Fibroblast of skin of left quadriceps (primary cell): ENCODE results near the gene KLF6.

Experiments used
- DNase-seq, 2 experiments: peaks; one replicate each; pipeline ENCODE4 v3.0.0-alpha.2; 2013; ENCODE audit warnings: low read depth in 2 of 2

KLF6 gene

GRCh38 chr10:3784510-3785250 lies at the start of gene KLF6:
Gene KLF6 (minus strand): TSS chr10:3785209. CDS start chr10:3785014, 195 bp downstream.
- DNase-seq, result no peak

- no peak for DNase-seq
Observed at GRCh38 chr10:3834404-3834803, 49.4 kb upstream of the KLF6 start.

- no peak for DNase-seq
Observed at GRCh38 chr10:3833046-3833445, 48.0 kb upstream of the KLF6 start.

- DNase-seq, result no peak
Observed at GRCh38 chr10:3832022-3832786, 47.2 kb upstream of the KLF6 start.

GRCh38 chr10:3831608-3832007 lies 46.6 kb upstream of the KLF6 start:
- DNase-seq, result no peak

GRCh38 chr10:3830946-3831345 lies 45.9 kb upstream of the KLF6 start:
- DNase-seq, result no peak

GRCh38 chr10:3829156-3830050 lies 44.4 kb upstream of the KLF6 start:
- no peak for DNase-seq

- DNase-seq, result no peak
Observed at GRCh38 chr10:3828404-3829155, 43.6 kb upstream of the KLF6 start.

GRCh38 chr10:3827768-3828403 lies 42.9 kb upstream of the KLF6 start:
- DNase-seq, result no peak

- DNase-seq, result no peak
Observed at GRCh38 chr10:3827266-3827665, 42.3 kb upstream of the KLF6 start.

- DNase-seq, result no peak
Observed at GRCh38 chr10:3825862-3826351, 40.9 kb upstream of the KLF6 start.

- no peak for DNase-seq
Observed at GRCh38 chr10:3825244-3825643, 40.2 kb upstream of the KLF6 start.

GRCh38 chr10:3822541-3823330 lies 37.7 kb upstream of the KLF6 start:
- no peak for DNase-seq

- no peak for DNase-seq
Observed at GRCh38 chr10:3820255-3820654, 35.2 kb upstream of the KLF6 start.

- no peak for DNase-seq
Observed at GRCh38 chr10:3816995-3817394, 32.0 kb upstream of the KLF6 start.

- DNase-seq, result no peak
Observed at GRCh38 chr10:3814838-3815220, 29.8 kb upstream of the KLF6 start.

GRCh38 chr10:3813986-3814837 lies 29.2 kb upstream of the KLF6 start:
- no peak for DNase-seq

GRCh38 chr10:3813267-3813666 lies 28.3 kb upstream of the KLF6 start:
- DNase-seq, result no peak

- DNase-seq, result no peak
Observed at GRCh38 chr10:3812141-3812540, 27.1 kb upstream of the KLF6 start.
